Measurements from ENCODE around the gene CIDEB.

CIDEB gene

DNA sequence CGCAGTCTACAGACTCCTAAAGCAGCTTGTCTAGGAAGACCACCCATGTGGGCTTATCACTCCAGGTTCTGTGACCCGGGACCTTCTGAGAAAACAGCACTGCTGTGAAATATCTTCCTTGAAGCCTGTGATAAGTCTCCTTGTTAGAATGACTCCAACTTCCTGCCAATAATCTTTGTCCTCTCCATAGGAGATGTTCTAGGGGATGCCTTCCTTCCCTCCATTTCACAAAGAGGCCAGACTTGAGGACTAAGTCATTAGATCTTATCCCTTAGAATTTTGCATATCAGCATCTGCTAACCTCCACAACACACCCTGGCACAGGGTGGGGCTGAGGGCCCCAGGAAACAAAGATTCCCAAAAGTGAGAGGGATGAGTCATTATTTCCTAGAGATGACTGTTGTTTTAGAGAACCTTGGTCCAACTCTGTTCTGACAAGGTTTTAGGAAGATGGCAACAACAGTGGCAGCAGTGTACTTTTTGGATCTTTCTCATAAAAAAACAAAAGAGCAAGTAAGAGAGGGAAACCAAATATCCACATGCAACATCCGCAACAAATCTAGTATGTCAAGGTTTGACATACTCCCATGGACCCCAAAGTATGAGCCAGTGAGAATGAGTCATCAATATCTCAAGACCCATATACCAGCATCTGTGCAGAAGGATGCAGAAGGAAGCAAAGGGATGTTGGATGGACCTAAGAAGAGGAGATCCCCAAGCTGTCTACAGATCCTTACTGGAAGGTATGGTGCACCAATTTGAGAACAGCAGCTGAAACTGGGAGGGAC is 9.6 kb upstream of the CIDEB start:
- no peaks in the 10 kb centered on the region for H3K36me3 ChIP-seq (ENCODE audit: insufficient read depth, low read depth, low read length)
- H3K9ac ChIP-seq (ENCODE audit: low read depth, low read length): no peak overlapping the region
- no peaks in the 10 kb centered on the region for H3K9me3 ChIP-seq (ENCODE audit: insufficient read depth, low read depth, low read length)
- no peak overlapping the region for H3K4me3 ChIP-seq (ENCODE audit: low read length)
- peaks cover 50% of the 10 kb centered on the region for H3K27me3 ChIP-seq (ENCODE audit: insufficient read depth, low read length)
- H3K27ac ChIP-seq (ENCODE audit: low read length): no peak overlapping the region
- peaks cover 3% of the 10 kb centered on the region; the same call in 1 of the 2 replicates for H3K4me1 ChIP-seq (ENCODE audit: insufficient read depth, low read length)

DNA sequence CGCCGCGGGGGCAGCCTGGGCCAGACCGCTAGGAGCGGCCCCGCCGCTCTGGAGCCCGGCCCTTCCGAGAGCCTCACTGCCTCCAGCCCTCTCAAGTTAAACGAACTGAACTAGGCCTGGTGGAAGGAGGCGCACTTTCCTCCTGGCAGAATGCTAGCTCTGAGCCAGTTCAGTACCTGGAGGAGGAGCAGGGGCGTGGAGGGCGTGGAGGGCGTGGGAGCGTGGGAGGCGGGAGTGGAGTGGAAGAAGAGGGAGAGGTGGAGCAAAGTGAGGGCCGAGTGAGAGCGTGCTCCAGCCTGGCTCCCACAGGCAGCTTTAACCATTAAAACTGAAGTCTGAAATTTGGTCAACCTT is 8.8 kb upstream of the CIDEB start:
- peaks cover 7% of the 10 kb centered on the region; the same call in 1 of the 2 replicates for H3K36me3 ChIP-seq (ENCODE audit: insufficient read depth, low read depth, low read length)
- no peaks in the 10 kb centered on the region for H3K9me3 ChIP-seq (ENCODE audit: insufficient read depth, low read depth, low read length)
- no peak overlapping the region for H3K4me3 ChIP-seq (ENCODE audit: low read length)
- H3K9ac ChIP-seq (ENCODE audit: low read depth, low read length): no peak overlapping the region
- peaks cover 42% of the 10 kb centered on the region for H3K27me3 ChIP-seq (ENCODE audit: insufficient read depth, low read length)
- peaks cover under 1% of the 10 kb centered on the region; the same call in 1 of the 2 replicates for H3K4me1 ChIP-seq (ENCODE audit: insufficient read depth, low read length)
- no peak overlapping the region for H3K27ac ChIP-seq (ENCODE audit: low read length)

DNA sequence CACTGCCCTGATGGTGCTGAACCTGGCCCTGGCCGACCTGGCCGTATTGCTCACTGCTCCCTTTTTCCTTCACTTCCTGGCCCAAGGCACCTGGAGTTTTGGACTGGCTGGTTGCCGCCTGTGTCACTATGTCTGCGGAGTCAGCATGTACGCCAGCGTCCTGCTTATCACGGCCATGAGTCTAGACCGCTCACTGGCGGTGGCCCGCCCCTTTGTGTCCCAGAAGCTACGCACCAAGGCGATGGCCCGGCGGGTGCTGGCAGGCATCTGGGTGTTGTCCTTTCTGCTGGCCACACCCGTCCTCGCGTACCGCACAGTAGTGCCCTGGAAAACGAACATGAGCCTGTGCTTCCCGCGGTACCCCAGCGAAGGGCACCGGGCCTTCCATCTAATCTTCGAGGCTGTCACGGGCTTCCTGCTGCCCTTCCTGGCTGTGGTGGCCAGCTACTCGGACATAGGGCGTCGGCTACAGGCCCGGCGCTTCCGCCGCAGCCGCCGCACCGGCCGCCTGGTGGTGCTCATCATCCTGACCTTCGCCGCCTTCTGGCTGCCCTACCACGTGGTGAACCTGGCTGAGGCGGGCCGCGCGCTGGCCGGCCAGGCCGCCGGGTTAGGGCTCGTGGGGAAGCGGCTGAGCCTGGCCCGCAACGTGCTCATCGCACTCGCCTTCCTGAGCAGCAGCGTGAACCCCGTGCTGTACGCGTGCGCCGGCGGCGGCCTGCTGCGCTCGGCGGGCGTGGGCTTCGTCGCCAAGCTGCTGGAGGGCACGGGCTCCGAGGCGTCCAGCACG is 8.2 kb upstream of the CIDEB start:
- no peaks in the 10 kb centered on the region for H3K4me1 ChIP-seq (ENCODE audit: insufficient read depth, low read length)
- no peak overlapping the region for H3K27ac ChIP-seq (ENCODE audit: low read length)
- H3K9ac ChIP-seq (ENCODE audit: low read depth, low read length): no peak overlapping the region
- H3K9me3 ChIP-seq (ENCODE audit: insufficient read depth, low read depth, low read length): no peaks in the 10 kb centered on the region
- H3K36me3 ChIP-seq (ENCODE audit: insufficient read depth, low read depth, low read length): peaks cover 7% of the 10 kb centered on the region
- peaks cover 42% of the 10 kb centered on the region for H3K27me3 ChIP-seq (ENCODE audit: insufficient read depth, low read length)
- H3K4me3 ChIP-seq (ENCODE audit: low read length): no peak overlapping the region

DNA sequence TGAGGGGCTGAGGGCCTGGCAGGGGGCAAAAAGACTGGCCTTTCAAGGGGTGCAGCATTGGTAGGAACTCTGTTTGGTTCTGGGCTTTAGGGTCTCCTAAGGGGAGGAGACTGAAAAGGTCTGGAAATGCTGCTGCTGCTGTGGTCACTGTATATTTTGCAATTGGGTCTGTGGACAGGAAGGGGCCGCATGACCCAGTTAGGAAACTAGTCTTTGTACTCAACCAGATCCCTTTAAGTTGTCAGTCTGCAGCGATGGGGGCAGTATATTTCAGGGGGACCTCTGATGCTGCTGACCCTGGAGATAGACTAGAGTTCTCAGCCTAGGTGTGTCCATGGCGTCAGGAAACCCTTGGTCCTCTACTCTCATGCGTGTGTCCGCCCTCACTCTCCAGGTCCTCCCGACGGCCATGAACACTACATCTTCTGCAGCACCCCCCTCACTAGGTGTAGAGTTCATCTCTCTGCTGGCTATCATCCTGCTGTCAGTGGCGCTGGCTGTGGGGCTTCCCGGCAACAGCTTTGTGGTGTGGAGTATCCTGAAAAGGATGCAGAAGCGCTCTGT is 7.5 kb upstream of the CIDEB start:
- H3K9ac ChIP-seq (ENCODE audit: low read depth, low read length): no peak overlapping the region

DNA sequence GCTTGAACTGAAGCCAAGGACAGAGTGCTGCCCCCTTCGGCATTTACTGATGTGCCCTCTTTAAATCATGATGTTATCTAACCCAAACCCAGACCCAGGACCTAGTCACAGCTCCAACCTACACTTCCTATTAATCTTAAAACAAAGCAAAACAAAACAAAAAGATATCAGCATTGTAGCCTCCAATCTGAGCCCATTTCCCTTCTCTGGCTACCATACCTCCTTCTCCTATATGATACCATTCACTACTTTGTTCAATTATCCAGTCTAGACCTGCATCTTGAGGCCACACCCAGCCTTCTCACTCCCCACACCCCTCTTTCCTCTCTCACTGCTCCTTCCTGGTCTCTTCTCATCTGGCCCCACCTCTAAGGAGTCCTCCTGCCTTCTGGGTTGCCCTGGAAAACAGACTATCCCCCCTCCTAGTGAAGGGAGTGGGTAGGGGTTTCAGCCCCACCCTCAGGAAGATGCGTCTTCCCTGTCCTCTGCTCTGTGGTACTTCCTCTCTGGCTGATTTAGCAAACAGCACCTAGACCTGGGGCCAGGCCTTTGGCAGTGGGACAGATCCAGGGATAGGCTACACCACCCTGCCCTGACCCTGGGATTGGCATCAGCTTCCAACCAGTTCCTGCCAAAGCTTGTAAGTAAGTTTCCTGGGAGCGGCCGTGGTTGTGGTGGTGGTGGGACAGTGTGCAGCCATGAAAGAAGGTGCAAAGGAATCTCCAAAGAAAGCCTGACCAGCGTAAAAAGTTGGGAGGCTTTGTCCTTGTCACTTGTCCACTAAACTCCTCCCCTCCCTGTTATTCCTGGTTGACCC is 6.8 kb upstream of the CIDEB start:
- H3K27ac ChIP-seq (ENCODE audit: low read length): no peak overlapping the region
- no peaks in the 10 kb centered on the region for H3K4me1 ChIP-seq (ENCODE audit: insufficient read depth, low read length)
- peaks cover 32% of the 10 kb centered on the region for H3K27me3 ChIP-seq (ENCODE audit: insufficient read depth, low read length)
- H3K9me3 ChIP-seq (ENCODE audit: insufficient read depth, low read depth, low read length): no peaks in the 10 kb centered on the region
- H3K36me3 ChIP-seq (ENCODE audit: insufficient read depth, low read depth, low read length): peaks cover 11% of the 10 kb centered on the region
- H3K4me3 ChIP-seq (ENCODE audit: low read length): no peak overlapping the region
- H3K9ac ChIP-seq (ENCODE audit: low read depth, low read length): no peak overlapping the region

More for the DNA sequence above, 7.5 kb upstream of the CIDEB start:
- no peak overlapping the region for H3K4me3 ChIP-seq (ENCODE audit: low read length)
- H3K36me3 ChIP-seq (ENCODE audit: insufficient read depth, low read depth, low read length): peaks cover 7% of the 10 kb centered on the region
- H3K27ac ChIP-seq (ENCODE audit: low read length): no peak overlapping the region
- no peaks in the 10 kb centered on the region for H3K4me1 ChIP-seq (ENCODE audit: insufficient read depth, low read length)
- H3K9me3 ChIP-seq (ENCODE audit: insufficient read depth, low read depth, low read length): no peaks in the 10 kb centered on the region
- H3K27me3 ChIP-seq (ENCODE audit: insufficient read depth, low read length): peaks cover 39% of the 10 kb centered on the region

DNA sequence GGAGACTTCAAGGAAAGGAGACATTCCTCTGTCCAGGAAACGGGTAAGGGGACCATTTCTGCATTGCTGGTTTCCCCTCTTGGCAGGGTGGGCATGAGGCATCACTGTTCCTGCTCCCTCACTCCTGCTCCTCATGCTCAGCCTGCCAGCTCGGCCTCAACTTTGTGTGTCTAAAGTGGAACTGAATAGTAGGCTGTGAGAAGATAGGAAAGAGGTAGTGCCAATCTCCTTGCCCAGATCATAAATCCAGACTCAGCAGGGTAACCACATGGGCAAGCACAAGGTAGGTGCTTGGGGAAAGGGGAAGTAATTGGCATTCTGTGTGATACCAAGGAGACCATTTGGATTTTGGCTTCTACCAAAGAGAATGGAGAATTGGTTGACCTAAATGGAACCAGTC is 6.1 kb upstream of the CIDEB start:
- Histone ChIP-seq H3K4me1 (ENCODE audit: insufficient read depth, low read length) (no peaks in the 10 kb centered on the region), H3K9me3 (ENCODE audit: insufficient read depth, low read depth, low read length) (no peaks in the 10 kb centered on the region), H3K27me3 (ENCODE audit: insufficient read depth, low read length) (peaks cover 25% of the 10 kb centered on the region), H3K36me3 (ENCODE audit: insufficient read depth, low read depth, low read length) (peaks cover 14% of the 10 kb centered on the region), H3K27ac (ENCODE audit: low read length) (no peak overlapping the region), H3K9ac (ENCODE audit: low read depth, low read length) (no peak overlapping the region), H3K4me3 (ENCODE audit: low read length) (no peak overlapping the region)

DNA sequence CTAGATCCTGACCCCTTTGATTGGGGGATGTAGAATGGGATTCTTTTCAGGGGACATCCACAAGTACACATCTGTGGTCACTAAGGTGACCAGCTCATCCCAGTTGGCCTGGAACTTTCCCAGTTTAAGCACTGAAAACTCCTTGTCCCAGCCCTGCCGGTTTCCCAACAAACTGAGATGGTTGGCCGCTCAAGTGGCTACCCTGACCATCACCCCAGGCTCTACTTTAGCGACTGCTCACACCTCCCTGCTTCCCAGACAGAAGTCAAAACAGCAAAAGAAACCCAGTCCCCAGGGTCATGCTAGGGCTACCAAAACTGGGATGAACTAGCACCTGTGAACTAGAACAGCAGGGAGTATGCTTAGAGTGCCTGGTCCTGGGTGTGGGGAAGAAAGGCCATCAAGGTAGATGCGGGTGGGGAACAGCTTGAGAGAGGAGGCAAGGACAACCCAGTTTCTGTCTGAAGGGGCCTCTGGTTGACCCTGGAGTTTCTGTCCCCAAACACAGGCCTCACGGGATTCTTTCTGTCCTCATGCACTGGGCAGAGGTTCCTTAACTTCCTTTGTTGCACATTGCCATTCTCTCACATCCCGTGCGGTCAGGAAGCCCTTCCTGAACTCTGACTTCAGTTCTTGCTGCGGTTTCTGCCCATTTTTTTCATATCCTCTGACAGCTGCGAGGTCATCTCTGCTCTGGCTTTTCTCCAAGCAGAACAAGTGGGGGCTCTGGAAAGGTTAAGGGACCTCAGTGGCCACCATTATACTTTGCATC is 5.1 kb upstream of the CIDEB start:
- H3K27me3 ChIP-seq (ENCODE audit: insufficient read depth, low read length): peaks cover 15% of the 10 kb centered on the region
- no peak overlapping the region for H3K27ac ChIP-seq (ENCODE audit: low read length)
- H3K9me3 ChIP-seq (ENCODE audit: insufficient read depth, low read depth, low read length): no peaks in the 10 kb centered on the region
- H3K9ac ChIP-seq (ENCODE audit: low read depth, low read length): no peak overlapping the region
- H3K36me3 ChIP-seq (ENCODE audit: insufficient read depth, low read depth, low read length): peaks cover 21% of the 10 kb centered on the region
- H3K4me3 ChIP-seq (ENCODE audit: low read length): no peak overlapping the region
- H3K4me1 ChIP-seq (ENCODE audit: insufficient read depth, low read length): no peaks in the 10 kb centered on the region

DNA sequence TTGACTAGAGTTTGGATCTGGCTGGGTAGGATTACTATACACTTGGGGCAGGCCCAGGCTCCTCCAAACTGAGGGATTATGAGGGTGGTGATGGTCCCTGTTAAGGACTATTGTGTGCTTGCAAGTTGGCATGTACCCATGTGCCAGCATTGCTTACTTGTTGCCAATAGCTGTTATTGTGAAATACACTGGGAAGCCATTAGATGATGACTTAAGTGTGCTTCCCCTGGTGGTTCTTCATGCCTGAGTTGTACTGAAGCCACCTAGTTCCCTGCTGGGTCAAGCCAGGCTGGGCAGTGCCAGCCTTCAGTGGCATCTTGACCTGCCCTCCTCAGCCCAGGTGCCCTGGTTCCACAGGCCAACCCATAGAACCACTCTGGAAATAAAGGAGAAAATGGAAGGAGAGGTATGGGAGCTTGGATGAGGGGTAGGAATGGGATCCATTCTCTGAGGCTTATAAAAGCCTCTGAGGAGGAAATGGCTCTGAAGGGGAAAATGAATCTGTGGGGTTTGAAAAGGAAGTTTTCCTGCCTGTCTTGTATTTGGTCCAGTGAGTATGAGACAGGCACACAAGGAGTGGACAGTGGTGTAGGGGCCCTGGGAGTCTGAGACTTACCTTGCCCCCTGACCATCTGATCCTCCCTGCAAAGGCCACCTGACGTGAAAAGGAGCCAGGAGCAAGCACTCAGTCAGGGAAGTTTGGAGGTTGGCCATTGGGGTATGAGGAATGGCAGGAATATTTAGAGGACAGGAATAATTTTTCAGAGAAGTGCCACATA is 4.2 kb upstream of the CIDEB start:
- no peak overlapping the region for H3K4me3 ChIP-seq (ENCODE audit: low read length)
- H3K27ac ChIP-seq (ENCODE audit: low read length): no peak overlapping the region
- H3K9me3 ChIP-seq (ENCODE audit: insufficient read depth, low read depth, low read length): no peaks in the 10 kb centered on the region
- peaks cover 24% of the 10 kb centered on the region for H3K36me3 ChIP-seq (ENCODE audit: insufficient read depth, low read depth, low read length)
- peaks cover 6% of the 10 kb centered on the region; the same call in 1 of the 2 replicates for H3K27me3 ChIP-seq (ENCODE audit: insufficient read depth, low read length)
- H3K9ac ChIP-seq (ENCODE audit: low read depth, low read length): no peak overlapping the region
- no peaks in the 10 kb centered on the region for H3K4me1 ChIP-seq (ENCODE audit: insufficient read depth, low read length)

DNA sequence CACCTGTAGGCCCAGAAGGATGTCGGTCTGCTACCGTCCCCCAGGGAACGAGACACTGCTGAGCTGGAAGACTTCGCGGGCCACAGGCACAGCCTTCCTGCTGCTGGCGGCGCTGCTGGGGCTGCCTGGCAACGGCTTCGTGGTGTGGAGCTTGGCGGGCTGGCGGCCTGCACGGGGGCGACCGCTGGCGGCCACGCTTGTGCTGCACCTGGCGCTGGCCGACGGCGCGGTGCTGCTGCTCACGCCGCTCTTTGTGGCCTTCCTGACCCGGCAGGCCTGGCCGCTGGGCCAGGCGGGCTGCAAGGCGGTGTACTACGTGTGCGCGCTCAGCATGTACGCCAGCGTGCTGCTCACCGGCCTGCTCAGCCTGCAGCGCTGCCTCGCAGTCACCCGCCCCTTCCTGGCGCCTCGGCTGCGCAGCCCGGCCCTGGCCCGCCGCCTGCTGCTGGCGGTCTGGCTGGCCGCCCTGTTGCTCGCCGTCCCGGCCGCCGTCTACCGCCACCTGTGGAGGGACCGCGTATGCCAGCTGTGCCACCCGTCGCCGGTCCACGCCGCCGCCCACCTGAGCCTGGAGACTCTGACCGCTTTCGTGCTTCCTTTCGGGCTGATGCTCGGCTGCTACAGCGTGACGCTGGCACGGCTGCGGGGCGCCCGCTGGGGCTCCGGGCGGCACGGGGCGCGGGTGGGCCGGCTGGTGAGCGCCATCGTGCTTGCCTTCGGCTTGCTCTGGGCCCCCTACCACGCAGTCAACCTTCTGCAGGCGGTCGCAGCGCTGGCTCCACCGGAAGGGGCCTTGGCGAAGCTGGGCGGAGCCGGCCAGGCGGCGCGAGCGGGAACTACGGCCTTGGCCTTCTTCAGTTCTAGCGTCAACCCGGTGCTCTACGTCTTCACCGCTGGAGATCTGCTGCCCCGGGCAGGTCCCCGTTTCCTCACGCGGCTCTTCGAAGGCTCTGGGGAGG is 3.1 kb upstream of the CIDEB start, which contains the start of gene LTB4R:
Gene LTB4R, plus strand, starts transcription at position 857 of the 959 bp plus-strand sequence. CDS start 4,150 bp downstream, outside the sequence.
- Histone ChIP-seq H3K4me3 (ENCODE audit: low read length) (no peak within 1 kb of the TSS), H3K27me3 (ENCODE audit: insufficient read depth, low read length) (no peaks in the 10 kb centered on the region; the same call in 1 of the 2 replicates), H3K9me3 (ENCODE audit: insufficient read depth, low read depth, low read length) (no peaks in the 10 kb centered on the region), H3K4me1 (ENCODE audit: insufficient read depth, low read length) (no peaks in the 10 kb centered on the region), H3K27ac (ENCODE audit: low read length) (no peak within 1 kb of the TSS), H3K36me3 (ENCODE audit: insufficient read depth, low read depth, low read length) (peaks cover 35% of the 10 kb centered on the region), H3K9ac (ENCODE audit: low read depth, low read length) (no peak within 1 kb of the TSS)

All from iPS-20b (cell line).